Nephron (organoid): ENCODE results near the gene CNOT11.

Experiments used
- H3K27ac Mint-ChIP-seq, 3 experiments: 2 replicates each; pipeline ENCODE4 v1.8.0; 2020; ENCODE audit warnings: mixed read lengths in 3 of 3, mild to moderate bottlenecking in 2 of 3, moderate library complexity in 1 of 3
- H3K27me3 Mint-ChIP-seq: 2 replicates; pipeline ENCODE4 v1.8.0; 2021; ENCODE audit warnings: low read depth, mild to moderate bottlenecking, moderate library complexity, mixed read lengths
- H3K36me3 Mint-ChIP-seq: 2 replicates; pipeline ENCODE4 v1.8.0; 2020; ENCODE audit warnings: low read depth, mixed read lengths
- H3K4me1 Mint-ChIP-seq: 2 replicates; pipeline ENCODE4 v1.8.0; 2020; ENCODE audit warnings: mixed read lengths
- H3K4me3 Mint-ChIP-seq, 3 experiments: 2 replicates each; pipeline ENCODE4 v1.8.0; 2020; ENCODE audit warnings: mild to moderate bottlenecking in 3 of 3, mixed read lengths in 3 of 3, moderate library complexity in 2 of 3
- H3K9me3 Mint-ChIP-seq: 2 replicates; pipeline ENCODE4 v1.8.0; 2020; ENCODE audit warnings: mixed read lengths
- TF ChIP-seq, protein P1 (sequence below), 3 experiments: fragments of 200-600 bp; sonication (generic); IDR thresholded peaks; one replicate each; pipeline ENCODE4 v1.5.0; 2021; ENCODE audit warnings: antibody characterized with exemption in 3 of 3; ENCODE audit not compliant: unreplicated experiment in 3 of 3

The CNOT11 gene

GRCh38 chr2:101287303-101287702, 34.6 kb downstream of the CNOT11 start:
- Mint-ChIP-seq H3K27ac (no peak overlapping the region), H3K9me3 (no peaks in the 10 kb centered on the region), H3K27me3 (no peaks in the 10 kb centered on the region), H3K36me3 (peaks cover 52% of the 10 kb centered on the region), H3K4me3 (no peak overlapping the region), H3K4me1 (peaks cover 11% of the 10 kb centered on the region)
- TF ChIP-seq, protein P1, sequence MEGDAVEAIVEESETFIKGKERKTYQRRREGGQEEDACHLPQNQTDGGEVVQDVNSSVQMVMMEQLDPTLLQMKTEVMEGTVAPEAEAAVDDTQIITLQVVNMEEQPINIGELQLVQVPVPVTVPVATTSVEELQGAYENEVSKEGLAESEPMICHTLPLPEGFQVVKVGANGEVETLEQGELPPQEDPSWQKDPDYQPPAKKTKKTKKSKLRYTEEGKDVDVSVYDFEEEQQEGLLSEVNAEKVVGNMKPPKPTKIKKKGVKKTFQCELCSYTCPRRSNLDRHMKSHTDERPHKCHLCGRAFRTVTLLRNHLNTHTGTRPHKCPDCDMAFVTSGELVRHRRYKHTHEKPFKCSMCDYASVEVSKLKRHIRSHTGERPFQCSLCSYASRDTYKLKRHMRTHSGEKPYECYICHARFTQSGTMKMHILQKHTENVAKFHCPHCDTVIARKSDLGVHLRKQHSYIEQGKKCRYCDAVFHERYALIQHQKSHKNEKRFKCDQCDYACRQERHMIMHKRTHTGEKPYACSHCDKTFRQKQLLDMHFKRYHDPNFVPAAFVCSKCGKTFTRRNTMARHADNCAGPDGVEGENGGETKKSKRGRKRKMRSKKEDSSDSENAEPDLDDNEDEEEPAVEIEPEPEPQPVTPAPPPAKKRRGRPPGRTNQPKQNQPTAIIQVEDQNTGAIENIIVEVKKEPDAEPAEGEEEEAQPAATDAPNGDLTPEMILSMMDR (IDR thresholded peaks at IDR 0.05; ENCODE audit: unreplicated experiment in 3 of 3), result no peak

GRCh38 chr2:101290711-101291110, 38.0 kb downstream of the CNOT11 start:
- Mint-ChIP-seq H3K9me3 (no peaks in the 10 kb centered on the region), H3K4me1 (peaks cover 5% of the 10 kb centered on the region), H3K27ac (no peak overlapping the region), H3K27me3 (no peaks in the 10 kb centered on the region), H3K4me3 (no peak overlapping the region), H3K36me3 (peaks cover 40% of the 10 kb centered on the region)
- TF ChIP-seq, protein P1 (IDR thresholded peaks at IDR 0.05; ENCODE audit: unreplicated experiment in 3 of 3), result no peak

GRCh38 chr2:101291973-101292372, 39.3 kb downstream of the CNOT11 start:
- Mint-ChIP-seq H3K27ac (no peak overlapping the region), H3K9me3 (no peaks in the 10 kb centered on the region), H3K4me3 (no peak overlapping the region), H3K27me3 (no peaks in the 10 kb centered on the region), H3K36me3 (peaks cover 30% of the 10 kb centered on the region), H3K4me1 (peaks cover 4% of the 10 kb centered on the region)
- TF ChIP-seq, protein P1 (IDR thresholded peaks at IDR 0.05; ENCODE audit: unreplicated experiment in 3 of 3), result no peak

GRCh38 chr2:101293544-101293943, 40.9 kb downstream of the CNOT11 start:
- H3K36me3 Mint-ChIP-seq, result peaks cover 20% of the 10 kb centered on the region
- H3K9me3 Mint-ChIP-seq, result no peaks in the 10 kb centered on the region
- no peaks in the 10 kb centered on the region for H3K27me3 Mint-ChIP-seq
- TF ChIP-seq, protein P1 (IDR thresholded peaks at IDR 0.05; ENCODE audit: unreplicated experiment in 3 of 3), result no peak
- peaks cover 9% of the 10 kb centered on the region for H3K4me1 Mint-ChIP-seq
- peak overlapping the region in 1 of 3 experiments; percentile 54 for H3K27ac Mint-ChIP-seq
- no peak overlapping the region for H3K4me3 Mint-ChIP-seq

GRCh38 chr2:101294861-101295260, 42.2 kb downstream of the CNOT11 start:
- peaks cover 17% of the 10 kb centered on the region for H3K36me3 Mint-ChIP-seq
- TF ChIP-seq, protein P1 (IDR thresholded peaks at IDR 0.05; ENCODE audit: unreplicated experiment in 3 of 3), result no peak
- H3K9me3 Mint-ChIP-seq, result no peaks in the 10 kb centered on the region
- H3K4me3 Mint-ChIP-seq, result no peak overlapping the region
- no peak overlapping the region for H3K27ac Mint-ChIP-seq
- peaks cover 15% of the 10 kb centered on the region for H3K4me1 Mint-ChIP-seq
- no peaks in the 10 kb centered on the region for H3K27me3 Mint-ChIP-seq

- Mint-ChIP-seq H3K9me3 (no peaks in the 10 kb centered on the region), H3K4me1 (peaks cover 21% of the 10 kb centered on the region), H3K36me3 (peaks cover 14% of the 10 kb centered on the region), H3K4me3 (no peak overlapping the region), H3K27ac (no peak overlapping the region), H3K27me3 (no peaks in the 10 kb centered on the region)
- TF ChIP-seq, protein P1 (IDR thresholded peaks at IDR 0.05; ENCODE audit: unreplicated experiment in 3 of 3), result no peak
Observed at GRCh38 chr2:101295895-101296294, 43.2 kb downstream of the CNOT11 start.
